Uterus (tissue), 4 donors: ENCODE data around the gene CAMK2D. TPM values are rescaled to one million over a fixed set of nuclear protein-coding genes. Genes with fewer than 3 reads are reported as not detected.

Experiments
- DNase-seq, 2 donors: peaks; one replicate each; pipeline ENCODE4 v3.0.0-alpha.2; 2019 to 2020
- H3K27ac ChIP-seq, 2 donors: fragments of 200-600 bp; sonication (generic); 1 replicate in 1 of 2; 2 replicates in 1 of 2; pipeline ENCODE4 v1.5.1; 2016 to 2018
- H3K27me3 ChIP-seq, 2 donors: fragments of 200-600 bp; sonication (generic); one replicate each; pipeline ENCODE4 v1.5.1; 2018 to 2019; ENCODE audit warnings: control low read depth in 1 of 2
- H3K36me3 ChIP-seq, 2 donors: fragments of 200-600 bp; sonication (generic); one replicate each; pipeline ENCODE4 v1.5.1; 2019; ENCODE audit warnings: control low read depth in 1 of 2
- H3K4me1 ChIP-seq, 2 donors: fragments of 200-600 bp; sonication (generic); one replicate each; pipeline ENCODE4 v1.5.1; 2018 to 2019; ENCODE audit warnings: control low read depth in 1 of 2
- H3K4me3 ChIP-seq, 2 donors: fragments of 200-600 bp; sonication (generic); 1 replicate in 1 of 2; 2 replicates in 1 of 2; pipeline ENCODE4 v1.5.1; 2018 to 2019; ENCODE audit warnings: mild to moderate bottlenecking in 1 of 2
- H3K9me3 ChIP-seq, 2 donors: fragments of 200-600 bp; sonication (generic); one replicate each; pipeline ENCODE4 v1.5.1; 2019; ENCODE audit warnings: control low read depth in 1 of 2
- CTCF ChIP-seq, 4 experiments: fragments of 200-600 bp in 2 of 4; fragments of 450-650 bp in 2 of 4; sonication (generic) in 2 of 4; IDR thresholded peaks; one replicate each; pipeline ENCODE4 v1.5.1; 2016 to 2019; ENCODE audit warnings: antibody characterized with exemption in 4 of 4, mild to moderate bottlenecking in 2 of 4, moderate library complexity in 1 of 4
- POLR2A ChIP-seq, 2 donors: fragments of 450-650 bp; IDR thresholded peaks; one replicate each; pipeline ENCODE4 v1.6.1; 2016; ENCODE audit warnings: antibody characterized with exemption in 2 of 2, mild to moderate bottlenecking in 1 of 2, moderate library complexity in 1 of 2
- intact Hi-C: fragments of 100-400 bp; cut with DNase I; formaldehyde crosslinking; loops from one replicate; pipeline ENCODE4 v1.15.1; 2023; ENCODE audit warnings: low total_unique reads
- total RNA-seq, 4 donors: library from RNA; depleted of rRNA in 3 of 4; stranded (reverse); fragments of >200 nt in 3 of 4; gene quantifications; one replicate each; pipeline versions ENCODE4 v1.1.0 to v1.2.4, GENCODE V29; 2014 to 2023
- donor health status: DM: yes; HTN: yes; CAD: no.

The CAMK2D gene
- total RNA-seq, 4 donors from 2014 or later: 41.5 to 95.3 (median 54.3) TPM

GRCh38 chr4:113773014-113773413 is 11.5 kb upstream of the CAMK2D start:
- Histone ChIP-seq H3K27ac (no peak overlapping the region), H3K27me3 (no peaks in the 10 kb centered on the region), H3K9me3 (no peaks in the 10 kb centered on the region), H3K4me1 (no peaks in the 10 kb centered on the region), H3K36me3 (no peaks in the 10 kb centered on the region), H3K4me3 (no peak overlapping the region)
- TF ChIP-seq POLR2A (IDR thresholded peaks at IDR 0.05): no peak
- TF ChIP-seq CTCF (IDR thresholded peaks at IDR 0.05): no peak
- DNase-seq: no peak
- intact Hi-C loops: no loop called here

GRCh38 chr4:113772319-113772718 is 10.8 kb upstream of the CAMK2D start:
- no peaks in the 10 kb centered on the region for H3K9me3 ChIP-seq
- H3K27me3 ChIP-seq: no peaks in the 10 kb centered on the region
- H3K4me3 ChIP-seq: no peak overlapping the region
- H3K4me1 ChIP-seq: no peaks in the 10 kb centered on the region
- no peak for DNase-seq
- no peak overlapping the region for H3K27ac ChIP-seq
- TF ChIP-seq CTCF (IDR thresholded peaks at IDR 0.05): no peak
- TF ChIP-seq POLR2A (IDR thresholded peaks at IDR 0.05): no peak
- H3K36me3 ChIP-seq: no peaks in the 10 kb centered on the region
- intact Hi-C loops: no loop called here

GRCh38 chr4:113769744-113770143 is 8.2 kb upstream of the CAMK2D start:
- Histone ChIP-seq H3K27me3 (no peaks in the 10 kb centered on the region), H3K4me1 (no peaks in the 10 kb centered on the region), H3K9me3 (no peaks in the 10 kb centered on the region), H3K36me3 (no peaks in the 10 kb centered on the region), H3K27ac (no peak overlapping the region), H3K4me3 (no peak overlapping the region)
- TF ChIP-seq CTCF (IDR thresholded peaks at IDR 0.05) (no peak), POLR2A (IDR thresholded peaks at IDR 0.05) (no peak)
- intact Hi-C loops: loop anchor here (10.0 kb wide), 2 partner anchors 225 to 375 kb away; no protein-coding TSS in a partner anchor
- DNase-seq: no peak

GRCh38 chr4:113768952-113769351 is 7.4 kb upstream of the CAMK2D start:
- TF ChIP-seq POLR2A (IDR thresholded peaks at IDR 0.05) (no peak), CTCF (IDR thresholded peaks at IDR 0.05) (no peak)
- Histone ChIP-seq H3K27ac (no peak overlapping the region), H3K9me3 (no peaks in the 10 kb centered on the region), H3K36me3 (no peaks in the 10 kb centered on the region), H3K4me3 (no peak overlapping the region), H3K4me1 (no peaks in the 10 kb centered on the region), H3K27me3 (no peaks in the 10 kb centered on the region)
- intact Hi-C loops: loop anchor here (10.0 kb wide), 2 partner anchors 224 to 374 kb away; no protein-coding TSS in a partner anchor
- no peak for DNase-seq

- no peaks in the 10 kb centered on the region for H3K4me1 ChIP-seq
- no peak for TF ChIP-seq CTCF (IDR thresholded peaks at IDR 0.05)
- no peak for TF ChIP-seq POLR2A (IDR thresholded peaks at IDR 0.05)
- DNase-seq: no peak
- H3K36me3 ChIP-seq: no peaks in the 10 kb centered on the region
- H3K9me3 ChIP-seq: no peaks in the 10 kb centered on the region
- H3K4me3 ChIP-seq: no peak overlapping the region
- H3K27me3 ChIP-seq: no peaks in the 10 kb centered on the region
- intact Hi-C loops: loop anchor here (10.0 kb wide), 2 partner anchors 222 to 372 kb away; no protein-coding TSS in a partner anchor
- H3K27ac ChIP-seq: no peak overlapping the region
These were observed 5.3 kb upstream of the CAMK2D start for GRCh38 chr4:113766882-113767281.
